Right hindlimb (tissue), 1 donor: ENCODE measurements around the gene MOAP1.
"Not testable (repeated sequence)": the region's sequence is repeated elsewhere in the genome, so short reads cannot be mapped to it uniquely, and the experiment has no call there.

Source experiments
- DNase-seq: peaks from one replicate; pipeline ENCODE4 v3.0.0-alpha.2; 2018

MOAP1 gene

GRCh38 chr14:93183596-93184317, 940 bp downstream of the MOAP1 start:
- no peak for DNase-seq

- DNase-seq = no peak
Observed at GRCh38 chr14:93175492-93175891, 9.2 kb downstream of the MOAP1 start.

- not testable (repeated sequence) for DNase-seq
Observed at GRCh38 chr14:93174731-93175130, 10.0 kb downstream of the MOAP1 start.

- peak; percentile 22 for DNase-seq
Observed at GRCh38 chr14:93173943-93174395, 10.7 kb downstream of the MOAP1 start.

GRCh38 chr14:93171376-93171775, 13.3 kb downstream of the MOAP1 start:
- no peak for DNase-seq

- DNase-seq = not testable (repeated sequence)
Observed at GRCh38 chr14:93170141-93170540, 14.6 kb downstream of the MOAP1 start.

GRCh38 chr14:93169619-93170018, 15.1 kb downstream of the MOAP1 start:
- not testable (repeated sequence) for DNase-seq

GRCh38 chr14:93168610-93169009, 16.1 kb downstream of the MOAP1 start:
- not testable (repeated sequence) for DNase-seq

- DNase-seq = not testable (repeated sequence)
Observed at GRCh38 chr14:93165271-93166265, 19.1 kb downstream of the MOAP1 start.

GRCh38 chr14:93163564-93163963, 21.1 kb downstream of the MOAP1 start:
- DNase-seq = no peak

- DNase-seq = no peak
Observed at GRCh38 chr14:93161411-93161940, 23.2 kb downstream of the MOAP1 start.

- no peak for DNase-seq
Observed at GRCh38 chr14:93160353-93160801, 24.3 kb downstream of the MOAP1 start.

GRCh38 chr14:93159625-93160352, 24.9 kb downstream of the MOAP1 start:
- DNase-seq = not testable (repeated sequence)

GRCh38 chr14:93158349-93158748, 26.3 kb downstream of the MOAP1 start:
- not testable (repeated sequence) for DNase-seq

GRCh38 chr14:93156693-93157369, 27.9 kb downstream of the MOAP1 start:
- no peak for DNase-seq

GRCh38 chr14:93155667-93156066, 29.0 kb downstream of the MOAP1 start:
- no peak for DNase-seq

GRCh38 chr14:93153121-93153520, 31.6 kb downstream of the MOAP1 start:
- DNase-seq = no peak

GRCh38 chr14:93150227-93151208, 34.2 kb downstream of the MOAP1 start:
- DNase-seq = no peak

GRCh38 chr14:93148979-93149378, 35.7 kb downstream of the MOAP1 start:
- DNase-seq = no peak

GRCh38 chr14:93146119-93146518, 38.6 kb downstream of the MOAP1 start:
- no peak for DNase-seq
